ENCODE results near the gene ZNF267.
"Not testable (repeated sequence)": the region's sequence is repeated elsewhere in the genome, so short reads cannot be mapped to it uniquely, and the experiment has no call there.

Gene ZNF267

GRCh38 chr16:31880322-31880979 lies 6.8 kb downstream of the ZNF267 start:
- TF ChIP-seq CTCF (IDR thresholded peaks at IDR 0.05; ENCODE audit: insufficient read depth, low read depth, low read length, missing control alignments): no peak
- peak; percentile 64 for DNase-seq (ENCODE audit: low read depth)
- no peak overlapping the region for H3K4me3 ChIP-seq (ENCODE audit: low read depth, low read length)

- DNase-seq (ENCODE audit: low read depth): no peak
- TF ChIP-seq CTCF (IDR thresholded peaks at IDR 0.05; ENCODE audit: insufficient read depth, low read depth, low read length, missing control alignments): no peak
- no peak overlapping the region for H3K4me3 ChIP-seq (ENCODE audit: low read depth, low read length)
Observed at GRCh38 chr16:31886227-31886626, 12.6 kb downstream of the ZNF267 start.

- TF ChIP-seq CTCF (IDR thresholded peaks at IDR 0.05; ENCODE audit: insufficient read depth, low read depth, low read length, missing control alignments): no peak
- no peak for DNase-seq (ENCODE audit: low read depth)
- H3K4me3 ChIP-seq (ENCODE audit: low read depth, low read length): no peak overlapping the region
Observed at GRCh38 chr16:31888735-31889134, 15.1 kb downstream of the ZNF267 start.

GRCh38 chr16:31892111-31892510 lies 18.5 kb downstream of the ZNF267 start:
- not testable (repeated sequence) for H3K4me3 ChIP-seq (ENCODE audit: low read depth, low read length); DNase-seq (ENCODE audit: low read depth)

DNA sequence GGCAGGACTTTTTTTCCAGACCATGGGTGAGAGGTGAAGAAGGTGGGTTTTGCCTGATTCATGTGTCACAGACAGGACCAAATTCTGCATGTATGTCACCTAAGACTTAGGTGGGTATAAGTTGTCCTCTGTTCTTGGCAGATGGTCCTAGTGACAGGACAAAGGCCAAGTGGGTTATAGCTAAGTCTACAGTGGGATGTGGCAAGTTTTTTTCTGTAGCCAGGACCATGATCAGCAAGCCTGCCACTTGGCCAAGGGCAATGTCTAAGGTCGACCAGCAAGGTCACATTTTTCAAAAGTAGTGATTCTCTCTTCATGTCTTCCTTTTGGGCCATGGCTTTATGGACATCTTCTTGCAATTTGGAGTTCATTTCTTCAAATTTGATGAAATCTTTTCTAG lies 20.2 kb downstream of the ZNF267 start:
- no peak overlapping the region for H3K4me3 ChIP-seq (ENCODE audit: low read depth, low read length)
- TF ChIP-seq CTCF (IDR thresholded peaks at IDR 0.05; ENCODE audit: insufficient read depth, low read depth, low read length, missing control alignments): no peak
- no peak for DNase-seq (ENCODE audit: low read depth)

DNA sequence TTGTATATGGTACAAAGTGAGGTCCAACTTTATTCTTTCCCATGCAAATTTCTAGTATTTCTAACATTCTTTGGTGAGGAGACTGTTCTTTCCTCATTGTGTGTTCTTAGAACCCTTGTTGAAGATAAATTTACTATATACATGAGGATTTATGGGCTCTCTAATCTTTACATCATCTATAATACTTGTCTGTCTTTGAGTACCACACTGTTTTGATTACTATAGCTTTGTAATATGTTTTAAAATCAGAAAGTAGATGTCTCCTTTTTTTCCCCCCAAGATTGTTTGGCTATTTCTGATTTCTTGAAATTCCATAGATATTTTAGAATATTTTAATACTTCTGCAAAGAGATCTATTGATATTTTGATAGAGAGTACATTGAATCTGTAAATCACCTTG lies 23.7 kb downstream of the ZNF267 start:
- no peak overlapping the region for H3K4me3 ChIP-seq (ENCODE audit: low read depth, low read length)
- DNase-seq (ENCODE audit: low read depth): no peak
- no peak for TF ChIP-seq CTCF (IDR thresholded peaks at IDR 0.05; ENCODE audit: insufficient read depth, low read depth, low read length, missing control alignments)

GRCh38 chr16:31899505-31899904 lies 25.9 kb downstream of the ZNF267 start:
- no peak for DNase-seq (ENCODE audit: low read depth)
- no peak overlapping the region for H3K4me3 ChIP-seq (ENCODE audit: low read depth, low read length)
- TF ChIP-seq CTCF (IDR thresholded peaks at IDR 0.05; ENCODE audit: insufficient read depth, low read depth, low read length, missing control alignments): no peak

DNA sequence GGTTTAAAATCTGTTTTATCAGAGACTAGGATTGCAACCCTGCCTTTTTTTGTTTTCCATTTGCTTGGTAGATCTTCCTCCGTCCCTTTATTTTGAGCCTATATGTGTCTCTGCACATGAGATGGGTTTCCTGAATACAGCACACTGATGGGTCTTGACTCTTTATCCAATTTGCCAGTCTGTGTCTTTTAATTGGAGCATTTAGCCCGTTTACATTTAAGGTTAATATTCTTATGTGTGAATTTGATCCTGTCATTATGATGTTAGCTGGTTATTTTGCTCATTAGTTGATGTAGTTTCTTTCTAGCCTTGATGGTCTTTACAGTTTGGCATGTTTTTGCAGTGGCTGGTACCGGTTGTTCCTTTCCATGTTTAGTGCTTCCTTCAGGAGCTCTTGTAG lies 31.0 kb downstream of the ZNF267 start:
- DNase-seq (ENCODE audit: low read depth); H3K4me3 ChIP-seq (ENCODE audit: low read depth, low read length): not testable (repeated sequence)

All from GM12865 (cell line).